ENCODE measurements around the gene FOXL2. TPM values are rescaled to one million over a fixed set of nuclear protein-coding genes. Genes with fewer than 3 reads are reported as not detected.
A peak's percentile ranks its signal among the peaks of the same experiment; 100 is the strongest.

FOXL2 gene
- 0.42 and 0.89 TPM in 2 replicates for total RNA-seq (2014; rRNA removed; shearing (Covaris generic))

DNA sequence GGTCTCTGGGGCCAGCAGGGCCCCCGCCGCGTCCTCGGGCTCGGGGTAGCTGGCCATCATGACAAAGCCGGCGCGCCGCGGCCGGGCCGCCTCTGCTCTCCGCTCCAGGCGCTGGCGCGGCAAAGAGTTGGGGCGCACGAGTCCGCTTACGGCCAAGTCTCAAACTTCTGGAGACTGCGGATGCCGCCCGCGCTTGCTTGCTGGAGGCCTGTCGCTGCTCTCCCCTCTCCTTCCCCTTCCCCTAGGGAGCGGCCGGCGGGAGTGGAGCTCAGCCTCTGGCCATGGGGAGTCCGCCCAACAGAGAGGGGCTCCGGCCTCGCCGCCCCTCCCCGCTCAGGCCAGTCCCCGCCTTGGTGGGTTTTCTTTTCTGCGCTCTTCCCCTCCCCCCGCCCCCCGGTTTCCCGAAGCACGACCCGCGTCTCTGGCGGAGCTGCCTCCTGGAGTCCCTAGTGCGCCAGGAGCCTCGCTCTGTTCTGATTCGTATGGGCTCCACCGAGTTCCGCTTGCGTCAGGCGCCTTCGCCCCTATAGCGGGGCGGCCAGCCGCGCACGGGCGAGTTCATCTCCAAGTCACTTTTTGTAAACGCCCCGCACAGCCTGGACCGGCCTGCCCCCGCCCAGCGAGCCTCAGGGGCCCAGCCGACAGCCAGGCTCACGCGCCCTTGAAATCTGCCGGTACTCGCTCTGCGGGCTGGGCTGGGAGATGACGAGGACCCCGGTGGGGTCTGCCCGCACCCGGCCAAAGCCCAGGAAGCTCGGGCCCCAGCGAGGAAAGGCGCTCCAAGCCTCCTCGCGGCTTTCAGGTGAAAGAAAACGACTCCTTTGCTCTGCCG is at the start of gene FOXL2, which contains the start of gene FOXL2NB:
Gene FOXL2 (minus strand): TSS at position 475 of the 832 bp plus-strand sequence. CDS start 415 bp downstream, at position 60.
Gene FOXL2NB (plus strand): TSS at position 555 of the 832 bp plus-strand sequence. CDS start 148 bp downstream, at position 703.
- Histone ChIP-seq H3K4me3 (peak within 1 kb of the TSS; percentile 53), H3K27ac (no peak within 1 kb of the TSS), H3K4me1 (no peaks in the 10 kb centered on the region), H3K36me3 (no peaks in the 10 kb centered on the region), H3K27me3 (no peaks in the 10 kb centered on the region), H3K9me3 (replicated peaks) (no peaks in the 10 kb centered on the region)
- peak; percentile 35 to 44 for DNase-seq

- DNase-seq, result no peak
- no peak overlapping the region for H3K4me3 ChIP-seq
- no peak overlapping the region for H3K27ac ChIP-seq
- H3K9me3 ChIP-seq (replicated peaks), result no peaks in the 10 kb centered on the region
- H3K4me1 ChIP-seq, result no peaks in the 10 kb centered on the region
- H3K27me3 ChIP-seq, result no peaks in the 10 kb centered on the region
- no peaks in the 10 kb centered on the region for H3K36me3 ChIP-seq
These were observed 48.8 kb upstream of the FOXL2 start for GRCh38 chr3:138995706-138996105.

GRCh38 chr3:138987181-138987580 is 40.2 kb upstream of the FOXL2 start:
- H3K36me3 ChIP-seq, result no peaks in the 10 kb centered on the region
- H3K9me3 ChIP-seq (replicated peaks), result no peaks in the 10 kb centered on the region
- DNase-seq, result no peak
- no peak overlapping the region for H3K4me3 ChIP-seq
- H3K4me1 ChIP-seq, result no peaks in the 10 kb centered on the region
- H3K27me3 ChIP-seq, result no peaks in the 10 kb centered on the region; the same call in 1 of the 2 replicates
- no peak overlapping the region for H3K27ac ChIP-seq

DNA sequence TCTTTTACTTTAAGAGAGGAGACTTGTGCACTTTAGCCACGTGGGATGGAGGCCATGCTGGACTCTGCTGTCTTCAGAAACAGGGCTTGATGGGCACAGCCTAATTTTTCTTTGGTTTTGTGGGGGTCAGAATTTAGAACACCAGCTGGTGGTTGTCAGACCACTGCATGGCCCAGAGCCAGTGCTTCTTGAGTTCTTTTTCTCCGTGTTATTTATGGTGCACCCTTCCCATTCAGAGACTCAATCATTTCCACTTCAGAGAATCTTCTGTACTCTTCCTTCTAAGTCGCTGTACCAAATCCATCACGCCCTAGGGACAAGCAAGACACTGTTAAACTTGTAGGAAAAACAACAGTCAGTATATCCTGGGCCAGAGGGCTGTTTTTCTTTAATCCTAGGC is 39.0 kb upstream of the FOXL2 start:
- Histone ChIP-seq H3K4me1 (no peaks in the 10 kb centered on the region), H3K36me3 (no peaks in the 10 kb centered on the region), H3K27ac (no peak overlapping the region), H3K4me3 (no peak overlapping the region), H3K9me3 (replicated peaks) (no peaks in the 10 kb centered on the region), H3K27me3 (no peaks in the 10 kb centered on the region; the same call in 1 of the 2 replicates)
- no peak for DNase-seq

DNA sequence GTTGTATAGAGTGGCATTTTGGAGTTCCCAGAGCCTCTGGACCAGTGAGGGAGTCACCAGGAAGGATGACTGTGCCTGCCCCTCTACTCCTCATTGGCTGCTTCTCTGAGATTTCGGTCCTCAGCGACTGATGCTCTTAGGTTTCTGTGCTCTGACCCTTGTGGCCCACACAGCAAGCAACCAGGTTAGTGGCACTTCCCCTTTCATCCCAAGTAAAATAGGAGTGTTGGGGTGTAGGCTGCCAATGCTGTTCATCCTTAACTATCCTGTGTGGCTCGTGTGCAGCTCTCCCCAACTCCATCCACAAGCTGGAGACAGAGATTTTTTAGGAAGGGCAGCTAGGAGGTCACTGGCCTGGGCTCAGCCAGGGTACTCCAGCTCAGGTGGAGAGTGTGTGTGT is 37.9 kb upstream of the FOXL2 start:
- Histone ChIP-seq H3K9me3 (replicated peaks) (no peaks in the 10 kb centered on the region), H3K36me3 (no peaks in the 10 kb centered on the region), H3K27ac (no peak overlapping the region), H3K27me3 (no peaks in the 10 kb centered on the region; the same call in 1 of the 2 replicates), H3K4me1 (no peaks in the 10 kb centered on the region; the same call in 1 of the 2 replicates), H3K4me3 (no peak overlapping the region)
- no peak for DNase-seq

DNA sequence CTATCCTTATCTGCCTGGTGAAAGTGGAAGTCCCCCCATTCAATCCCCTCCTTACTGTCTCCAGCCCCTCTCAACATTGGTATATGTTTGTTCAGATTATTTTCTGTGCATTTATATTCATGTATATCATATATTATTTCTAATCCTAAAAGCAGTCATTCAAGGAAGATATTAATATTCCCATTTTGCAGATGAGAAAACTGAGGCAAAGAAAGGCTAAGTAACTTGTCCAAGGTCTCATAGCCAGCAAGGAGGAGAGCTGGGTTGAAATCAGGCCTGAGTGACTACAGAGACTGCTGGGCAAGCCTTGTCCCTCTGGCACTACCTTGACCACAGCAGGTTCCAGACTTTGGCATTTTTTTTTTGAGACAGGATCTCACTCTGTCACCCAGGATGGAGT is 29.1 kb upstream of the FOXL2 start:
- H3K4me3 ChIP-seq, result no peak overlapping the region
- H3K27ac ChIP-seq, result no peak overlapping the region
- no peak for DNase-seq
- H3K4me1 ChIP-seq, result peaks cover 9% of the 10 kb centered on the region
- no peaks in the 10 kb centered on the region for H3K9me3 ChIP-seq (replicated peaks)
- no peaks in the 10 kb centered on the region for H3K36me3 ChIP-seq
- H3K27me3 ChIP-seq, result no peaks in the 10 kb centered on the region

DNA sequence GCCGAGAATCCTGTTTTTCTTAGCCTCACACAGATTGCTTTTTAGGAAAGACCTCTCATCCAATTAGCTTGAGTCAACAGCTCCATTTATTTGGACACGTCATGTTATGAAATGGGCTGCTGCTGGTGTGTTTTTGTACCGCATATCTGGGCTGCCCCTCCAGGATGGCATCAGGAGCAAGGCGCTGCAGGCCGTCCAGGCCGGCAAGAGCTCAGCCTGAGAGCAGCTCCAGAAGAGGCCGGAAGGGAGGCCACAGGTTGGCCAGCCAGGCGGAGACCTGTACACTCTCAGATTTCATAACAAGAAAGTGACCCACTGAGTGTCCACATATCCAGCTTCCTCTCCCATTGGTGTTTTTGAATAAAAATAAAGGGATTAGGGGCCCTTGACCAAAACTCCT is 28.4 kb upstream of the FOXL2 start:
- Histone ChIP-seq H3K27ac (no peak overlapping the region), H3K4me3 (no peak overlapping the region), H3K36me3 (no peaks in the 10 kb centered on the region), H3K27me3 (no peaks in the 10 kb centered on the region), H3K9me3 (replicated peaks) (no peaks in the 10 kb centered on the region), H3K4me1 (peaks cover 9% of the 10 kb centered on the region)
- DNase-seq, result no peak

GRCh38 chr3:138974462-138974861 is 27.5 kb upstream of the FOXL2 start:
- H3K9me3 ChIP-seq (replicated peaks), result no peaks in the 10 kb centered on the region
- no peaks in the 10 kb centered on the region for H3K36me3 ChIP-seq
- peaks cover 9% of the 10 kb centered on the region for H3K4me1 ChIP-seq
- H3K4me3 ChIP-seq, result no peak overlapping the region
- no peak overlapping the region for H3K27ac ChIP-seq
- DNase-seq, result no peak
- no peaks in the 10 kb centered on the region for H3K27me3 ChIP-seq

GRCh38 chr3:138972941-138973340 is 26.0 kb upstream of the FOXL2 start:
- H3K4me1 ChIP-seq, result peaks cover 9% of the 10 kb centered on the region
- no peaks in the 10 kb centered on the region for H3K27me3 ChIP-seq
- no peaks in the 10 kb centered on the region for H3K9me3 ChIP-seq (replicated peaks)
- DNase-seq, result no peak
- H3K4me3 ChIP-seq, result no peak overlapping the region
- no peak overlapping the region for H3K27ac ChIP-seq
- no peaks in the 10 kb centered on the region for H3K36me3 ChIP-seq

GRCh38 chr3:138971766-138972320 is 24.9 kb upstream of the FOXL2 start:
- Histone ChIP-seq H3K36me3 (no peaks in the 10 kb centered on the region), H3K27me3 (no peaks in the 10 kb centered on the region), H3K27ac (no peak overlapping the region), H3K4me1 (peaks cover 9% of the 10 kb centered on the region), H3K4me3 (no peak overlapping the region), H3K9me3 (replicated peaks) (no peaks in the 10 kb centered on the region)
- DNase-seq, result peak; percentile 70 to 79

DNA sequence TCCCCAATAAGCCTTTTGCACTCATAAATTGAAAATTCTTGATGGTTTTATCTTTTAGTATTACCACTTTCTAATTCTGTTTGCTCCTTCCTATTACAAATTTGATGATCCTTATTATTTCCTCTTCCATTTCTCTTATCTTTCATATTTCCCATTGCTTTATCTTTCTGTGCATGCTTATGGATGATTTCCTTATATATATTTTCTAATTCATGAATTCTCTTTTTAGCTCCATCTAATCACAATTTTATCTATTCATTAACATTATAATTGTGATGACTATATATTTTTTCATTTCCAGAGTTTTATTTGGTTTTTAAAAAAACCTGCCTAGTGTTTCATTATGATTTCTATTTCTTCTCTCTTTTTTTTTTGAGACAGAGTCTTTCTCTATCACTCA is 18.0 kb upstream of the FOXL2 start:
- Histone ChIP-seq H3K27me3 (no peaks in the 10 kb centered on the region), H3K27ac (no peak overlapping the region), H3K36me3 (no peaks in the 10 kb centered on the region), H3K4me1 (no peaks in the 10 kb centered on the region), H3K4me3 (no peak overlapping the region), H3K9me3 (replicated peaks) (peaks cover 2% of the 10 kb centered on the region)
- DNase-seq, result no peak

GRCh38 chr3:138964264-138964663 is 17.3 kb upstream of the FOXL2 start:
- H3K27me3 ChIP-seq, result no peaks in the 10 kb centered on the region
- no peaks in the 10 kb centered on the region for H3K36me3 ChIP-seq
- H3K4me3 ChIP-seq, result no peak overlapping the region
- H3K9me3 ChIP-seq (replicated peaks), result peaks cover 2% of the 10 kb centered on the region
- DNase-seq, result no peak
- H3K4me1 ChIP-seq, result no peaks in the 10 kb centered on the region
- H3K27ac ChIP-seq, result no peak overlapping the region

DNA sequence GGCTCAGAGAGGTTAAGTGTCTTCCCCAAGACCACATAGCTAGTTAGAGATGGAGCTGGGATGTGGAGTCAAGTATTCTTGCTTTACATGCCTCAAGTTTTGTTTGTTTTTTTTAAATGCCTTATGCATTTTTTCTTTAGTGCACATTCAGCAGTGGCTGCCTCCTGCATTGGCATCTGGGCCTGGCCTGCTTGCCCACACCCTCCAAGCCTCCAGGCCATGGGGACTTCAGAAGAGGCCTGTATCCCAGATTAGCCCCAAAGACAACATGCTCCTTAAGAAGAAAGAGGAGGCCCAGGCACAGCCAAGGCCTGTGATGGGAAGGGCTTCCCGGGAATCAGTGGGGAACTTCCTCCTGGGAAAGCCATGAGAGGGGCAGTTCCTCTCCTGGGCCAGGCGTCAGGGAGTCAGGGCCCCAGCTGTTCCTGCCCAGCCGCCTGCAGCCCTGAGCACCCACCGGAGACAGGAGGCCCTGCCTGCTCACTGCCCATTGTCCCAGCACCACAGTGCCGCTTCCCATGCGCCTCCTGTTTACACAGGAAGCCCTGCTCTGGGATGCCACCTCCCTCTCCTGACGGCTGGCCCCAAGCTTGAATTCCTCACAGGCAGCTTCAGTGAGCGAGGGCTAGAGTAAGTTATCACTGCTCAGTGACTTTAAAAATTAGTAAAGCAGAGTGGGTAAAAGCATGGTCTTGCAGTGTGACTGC is 16.1 kb upstream of the FOXL2 start:
- no peaks in the 10 kb centered on the region for H3K36me3 ChIP-seq
- peak in 1 of 2 experiments; percentile 15 for DNase-seq
- H3K9me3 ChIP-seq (replicated peaks), result peaks cover 2% of the 10 kb centered on the region
- H3K27ac ChIP-seq, result no peak overlapping the region
- H3K4me1 ChIP-seq, result no peaks in the 10 kb centered on the region
- no peaks in the 10 kb centered on the region; the same call in 1 of the 2 replicates for H3K27me3 ChIP-seq
- H3K4me3 ChIP-seq, result no peak overlapping the region

GRCh38 chr3:138960417-138960852 is 13.5 kb upstream of the FOXL2 start:
- H3K4me3 ChIP-seq, result no peak overlapping the region
- peaks cover 2% of the 10 kb centered on the region for H3K9me3 ChIP-seq (replicated peaks)
- DNase-seq, result no peak
- H3K27ac ChIP-seq, result no peak overlapping the region
- no peaks in the 10 kb centered on the region; the same call in 1 of the 2 replicates for H3K27me3 ChIP-seq
- H3K36me3 ChIP-seq, result no peaks in the 10 kb centered on the region
- no peaks in the 10 kb centered on the region for H3K4me1 ChIP-seq

DNA sequence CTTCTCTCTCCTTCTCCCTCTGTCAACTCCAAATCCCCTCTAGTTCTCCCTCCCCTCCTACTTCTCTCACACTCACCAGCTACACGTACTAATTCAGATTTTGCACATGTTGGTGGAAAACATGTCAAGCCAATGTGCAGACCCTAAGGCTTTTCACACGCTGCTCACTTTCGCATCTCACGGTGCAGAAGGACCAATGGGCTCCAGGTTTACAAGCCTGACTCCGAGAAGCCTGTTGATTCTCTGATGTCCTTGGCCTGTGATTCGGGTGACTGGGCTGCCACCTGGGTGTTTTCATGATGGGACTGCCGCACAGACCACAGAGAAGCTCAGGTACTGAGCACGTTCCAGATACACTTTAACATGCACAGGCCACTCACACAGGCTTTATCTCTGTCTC is 3.8 kb upstream of the FOXL2 start:
- no peaks in the 10 kb centered on the region for H3K27me3 ChIP-seq
- no peak overlapping the region for H3K4me3 ChIP-seq
- DNase-seq, result no peak

More for the DNA sequence above, 3.8 kb upstream of the FOXL2 start:
- Histone ChIP-seq H3K4me1 (no peaks in the 10 kb centered on the region), H3K36me3 (no peaks in the 10 kb centered on the region), H3K9me3 (replicated peaks) (no peaks in the 10 kb centered on the region), H3K27ac (no peak overlapping the region)
